Astrocyte (in vitro differentiated cells and primary cell): Measurements from ENCODE around the gene HMGB4. TPM values are rescaled to one million over a fixed set of nuclear protein-coding genes. Genes with fewer than 3 reads are reported as not detected.

Experiments used
- DNase-seq: peaks from one replicate; pipeline ENCODE4 v3.0.0-alpha.2; 2010; ENCODE audit warnings: low read depth
- FAIRE-seq: peaks from 2 replicates; lab custom pipeline; 2011; peaks lifted over from hg19 to GRCh38; lab: Jason Lieb, UNC
- H2AFZ ChIP-seq: 2 replicates; pipeline ENCODE4 v1.6.0; 2012; ENCODE audit warnings: low read depth, low read length, inconsistent platforms
- H3K27ac ChIP-seq: 2 replicates; pipeline ENCODE4 v1.5.1; 2011; ENCODE audit warnings: low read depth, low read length, inconsistent platforms
- H3K27me3 ChIP-seq: 2 replicates; pipeline ENCODE4 v1.6.0; 2011; ENCODE audit warnings: low read length, inconsistent platforms; ENCODE audit not compliant: insufficient read depth
- H3K36me3 ChIP-seq: 2 replicates; pipeline ENCODE4 v1.5.1; 2011; ENCODE audit warnings: low read length, inconsistent platforms; ENCODE audit not compliant: insufficient read depth
- H3K4me1 ChIP-seq: 2 replicates; pipeline ENCODE4 v1.5.1; 2011; ENCODE audit warnings: low read length, inconsistent platforms; ENCODE audit not compliant: insufficient read depth
- H3K4me2 ChIP-seq: 2 replicates; pipeline ENCODE4 v1.6.0; 2012; ENCODE audit warnings: low read length, inconsistent platforms
- H3K4me3 ChIP-seq: 2 replicates; pipeline ENCODE4 v1.5.1; 2011; ENCODE audit warnings: low read depth, mild to moderate bottlenecking, low read length, inconsistent platforms; ENCODE audit not compliant: insufficient read depth
- H3K79me2 ChIP-seq: 2 replicates; pipeline ENCODE4 v1.6.0; 2012; ENCODE audit warnings: mild to moderate bottlenecking, low read length, inconsistent platforms; ENCODE audit not compliant: insufficient read depth
- H3K9ac ChIP-seq: 2 replicates; pipeline ENCODE4 v1.6.0; 2012; ENCODE audit warnings: mild to moderate bottlenecking, low read length, inconsistent platforms
- H3K9me3 ChIP-seq: 2 replicates; pipeline ENCODE4 v1.5.1; 2012; ENCODE audit warnings: low read depth, mild to moderate bottlenecking, low read length, inconsistent platforms; ENCODE audit not compliant: insufficient read depth
- H4K20me1 ChIP-seq: 2 replicates; pipeline ENCODE4 v1.6.0; 2012; ENCODE audit warnings: low read length, inconsistent platforms; ENCODE audit not compliant: insufficient read depth
- H3K27ac Mint-ChIP-seq: one replicate; pipeline ENCODE4 v1.8.0; 2021; ENCODE audit warnings: mild to moderate bottlenecking, mixed read lengths; ENCODE audit not compliant: unreplicated experiment
- H3K27me3 Mint-ChIP-seq: one replicate; pipeline ENCODE4 v1.8.0; 2021; ENCODE audit warnings: low read depth, mixed read lengths; ENCODE audit not compliant: unreplicated experiment
- H3K36me3 Mint-ChIP-seq: one replicate; pipeline ENCODE4 v1.8.0; 2021; ENCODE audit warnings: low read depth, mixed read lengths; ENCODE audit not compliant: unreplicated experiment
- H3K4me1 Mint-ChIP-seq: one replicate; pipeline ENCODE4 v1.8.0; 2021; ENCODE audit warnings: low read depth, mixed read lengths; ENCODE audit not compliant: unreplicated experiment
- H3K4me3 Mint-ChIP-seq: one replicate; pipeline ENCODE4 v1.8.0; 2021; ENCODE audit warnings: mild to moderate bottlenecking, moderate library complexity, mixed read lengths; ENCODE audit not compliant: unreplicated experiment
- H3K9me3 Mint-ChIP-seq: one replicate; pipeline ENCODE4 v1.8.0; 2021; ENCODE audit warnings: mild to moderate bottlenecking, mixed read lengths; ENCODE audit not compliant: unreplicated experiment
- EZH2 ChIP-seq: IDR thresholded peaks from 2 replicates; pipeline ENCODE4 v1.6.1; 2012; ENCODE audit warnings: mild to moderate bottlenecking, low read length, inconsistent platforms; ENCODE audit not compliant: insufficient read depth
- total RNA-seq: library from RNA; stranded (reverse); gene quantifications from 2 replicates; pipeline ENCODE4 v1.2.1, GENCODE V29; 2021
- TF ChIP-seq, protein P1 (sequence below): IDR thresholded peaks from 2 replicates; pipeline ENCODE4 v1.5.1; 2011; ENCODE audit warnings: low read depth, mild to moderate bottlenecking, inconsistent platforms, low read length, moderate library complexity; ENCODE audit not compliant: insufficient read depth

Gene HMGB4
- total RNA-seq, 1 donor from 2014 or later: not detected

DNA sequence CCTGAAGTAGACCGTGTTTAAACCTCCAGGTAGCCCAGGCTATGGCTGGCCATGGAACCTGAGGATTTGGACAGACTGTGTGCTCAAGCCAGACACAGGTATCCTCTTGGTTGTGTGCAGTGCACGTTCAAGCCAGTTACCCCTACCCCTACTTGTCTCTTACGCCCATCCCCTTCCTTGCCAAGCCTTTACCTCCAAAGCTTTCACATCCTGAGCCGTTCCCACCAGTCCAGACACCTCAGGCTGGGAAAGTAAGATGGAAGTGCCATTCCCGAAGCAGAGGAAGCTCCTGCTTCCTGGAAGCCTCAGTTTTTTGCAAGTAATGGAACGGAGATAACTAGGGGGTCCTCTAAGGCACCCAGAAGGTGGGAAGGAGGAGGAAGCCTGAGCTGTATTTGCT, 41.5 kb upstream of the HMGB4 start:
- Mint-ChIP-seq H3K27me3 (peaks cover 2% of the 10 kb centered on the region), H3K4me3 (no peak overlapping the region), H3K27ac (no peak overlapping the region), H3K36me3 (peaks cover 45% of the 10 kb centered on the region), H3K4me1 (no peaks in the 10 kb centered on the region), H3K9me3 (peaks cover 9% of the 10 kb centered on the region)
- Histone ChIP-seq H3K4me1 (no peaks in the 10 kb centered on the region), H3K9ac (no peak overlapping the region), H3K79me2 (no peaks in the 10 kb centered on the region), H3K27ac (no peak overlapping the region), H3K9me3 (no peaks in the 10 kb centered on the region), H3K4me2 (no peak overlapping the region), H3K36me3 (no peaks in the 10 kb centered on the region), H3K4me3 (no peak overlapping the region), H2AFZ (no peak overlapping the region), H4K20me1 (peaks cover 27% of the 10 kb centered on the region), H3K27me3 (peaks cover 3% of the 10 kb centered on the region)
- TF ChIP-seq EZH2: no peak
- TF ChIP-seq, protein P1, sequence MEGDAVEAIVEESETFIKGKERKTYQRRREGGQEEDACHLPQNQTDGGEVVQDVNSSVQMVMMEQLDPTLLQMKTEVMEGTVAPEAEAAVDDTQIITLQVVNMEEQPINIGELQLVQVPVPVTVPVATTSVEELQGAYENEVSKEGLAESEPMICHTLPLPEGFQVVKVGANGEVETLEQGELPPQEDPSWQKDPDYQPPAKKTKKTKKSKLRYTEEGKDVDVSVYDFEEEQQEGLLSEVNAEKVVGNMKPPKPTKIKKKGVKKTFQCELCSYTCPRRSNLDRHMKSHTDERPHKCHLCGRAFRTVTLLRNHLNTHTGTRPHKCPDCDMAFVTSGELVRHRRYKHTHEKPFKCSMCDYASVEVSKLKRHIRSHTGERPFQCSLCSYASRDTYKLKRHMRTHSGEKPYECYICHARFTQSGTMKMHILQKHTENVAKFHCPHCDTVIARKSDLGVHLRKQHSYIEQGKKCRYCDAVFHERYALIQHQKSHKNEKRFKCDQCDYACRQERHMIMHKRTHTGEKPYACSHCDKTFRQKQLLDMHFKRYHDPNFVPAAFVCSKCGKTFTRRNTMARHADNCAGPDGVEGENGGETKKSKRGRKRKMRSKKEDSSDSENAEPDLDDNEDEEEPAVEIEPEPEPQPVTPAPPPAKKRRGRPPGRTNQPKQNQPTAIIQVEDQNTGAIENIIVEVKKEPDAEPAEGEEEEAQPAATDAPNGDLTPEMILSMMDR: no peak
- FAIRE-seq: no peak
- no peak for DNase-seq

DNA sequence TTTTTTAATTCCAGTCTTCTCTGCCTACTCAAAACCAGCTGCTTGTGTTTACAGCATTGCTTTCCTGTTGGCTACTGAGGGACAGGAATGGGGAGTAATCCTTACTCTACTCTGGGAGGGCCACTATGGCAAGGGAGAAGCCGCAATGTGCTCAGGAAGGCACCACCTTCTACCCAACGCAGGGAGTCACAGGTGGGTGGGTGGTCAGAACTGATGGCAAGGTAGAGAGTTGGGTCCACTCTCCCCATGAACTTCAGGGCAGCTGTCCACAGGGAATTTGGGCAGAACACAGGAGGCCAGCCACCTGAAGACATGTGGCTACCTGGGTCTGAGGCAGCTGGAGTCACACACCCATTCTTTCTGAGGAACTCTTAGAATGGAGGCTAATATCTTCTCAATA, 40.5 kb upstream of the HMGB4 start:
- H3K9me3 Mint-ChIP-seq: peaks cover 9% of the 10 kb centered on the region
- no peak overlapping the region for H3K27ac Mint-ChIP-seq
- H3K4me3 Mint-ChIP-seq: no peak overlapping the region
- Histone ChIP-seq H3K9ac (no peak overlapping the region), H3K27me3 (peaks cover 3% of the 10 kb centered on the region), H3K4me2 (no peak overlapping the region), H3K27ac (no peak overlapping the region), H3K79me2 (no peaks in the 10 kb centered on the region), H3K36me3 (no peaks in the 10 kb centered on the region), H3K4me3 (no peak overlapping the region), H3K9me3 (no peaks in the 10 kb centered on the region), H4K20me1 (peaks cover 29% of the 10 kb centered on the region), H2AFZ (no peak overlapping the region), H3K4me1 (no peaks in the 10 kb centered on the region)
- no peaks in the 10 kb centered on the region for H3K4me1 Mint-ChIP-seq
- H3K36me3 Mint-ChIP-seq: peaks cover 40% of the 10 kb centered on the region
- TF ChIP-seq, protein P1: no peak
- no peak for TF ChIP-seq EZH2
- no peaks in the 10 kb centered on the region for H3K27me3 Mint-ChIP-seq
- FAIRE-seq (no peak), DNase-seq (no peak)

DNA sequence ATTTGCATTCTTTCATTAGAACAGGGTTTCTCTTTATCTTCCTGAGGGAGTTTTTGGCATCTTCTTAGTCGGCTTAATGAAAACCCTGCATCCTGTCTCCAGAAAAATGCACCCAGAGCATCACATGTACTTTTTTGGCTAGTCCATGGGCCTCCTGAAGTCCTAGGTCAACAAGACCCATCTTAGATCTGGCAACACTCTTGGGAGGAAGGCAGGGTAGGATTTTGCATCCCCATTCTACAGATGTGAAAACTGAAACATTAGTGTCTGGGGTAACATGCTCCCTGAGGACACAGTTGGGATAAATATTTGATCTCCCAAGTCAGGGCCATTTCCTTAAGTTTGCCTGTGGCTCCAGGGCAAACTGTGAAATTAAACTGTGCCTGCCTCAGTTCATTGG, 40.0 kb upstream of the HMGB4 start:
- FAIRE-seq: no peak
- Mint-ChIP-seq H3K36me3 (peaks cover 43% of the 10 kb centered on the region), H3K4me3 (no peak overlapping the region)

More for the DNA sequence above, 40.0 kb upstream of the HMGB4 start:
- H3K27ac ChIP-seq: no peak overlapping the region
- H3K79me2 ChIP-seq: no peaks in the 10 kb centered on the region
- no peak for TF ChIP-seq EZH2
- TF ChIP-seq, protein P1: no peak
- no peak for DNase-seq
- H4K20me1 ChIP-seq: peaks cover 33% of the 10 kb centered on the region
- peaks cover 3% of the 10 kb centered on the region for H3K27me3 ChIP-seq
- Mint-ChIP-seq H3K27me3 (no peaks in the 10 kb centered on the region), H3K27ac (no peak overlapping the region), H3K9me3 (peaks cover 11% of the 10 kb centered on the region), H3K4me1 (no peaks in the 10 kb centered on the region)
- no peaks in the 10 kb centered on the region for H3K4me1 ChIP-seq
- H3K36me3 ChIP-seq: peaks cover 2% of the 10 kb centered on the region
- H2AFZ ChIP-seq: no peak overlapping the region
- H3K9me3 ChIP-seq: no peaks in the 10 kb centered on the region
- H3K9ac ChIP-seq: no peak overlapping the region
- H3K4me3 ChIP-seq: no peak overlapping the region
- H3K4me2 ChIP-seq: no peak overlapping the region
